CD14-positive monocyte (primary cell): ENCODE results near the gene APLF. TPM values are rescaled to one million over a fixed set of nuclear protein-coding genes. Genes with fewer than 3 reads are reported as not detected.
A peak's percentile ranks its signal among the peaks of the same experiment; 100 is the strongest.

ENCODE experiments used
- DNase-seq, 3 donors: peaks; one replicate each; pipeline ENCODE4 v3.0.0-alpha.2; 2011 to 2022
- H2AFZ ChIP-seq: 2 replicates; pipeline ENCODE4 v1.6.0; 2012; ENCODE audit warnings: mild to moderate bottlenecking, low read depth, low read length, inconsistent platforms; ENCODE audit not compliant: insufficient read depth, poor library complexity, severe bottlenecking
- H3K27ac ChIP-seq, 2 donors: 1 replicate in 1 of 2; 2 replicates in 1 of 2; pipeline ENCODE4 v1.5.1; 2012 to 2013; ENCODE audit warnings: low read length in 2 of 2, control low read depth in 1 of 2, inconsistent platforms in 1 of 2, low read depth in 1 of 2, mild to moderate bottlenecking in 1 of 2
- H3K27me3 ChIP-seq, 2 donors: one replicate each; pipeline versions ENCODE4 v1.6.0 to v1.6.1; 2011 to 2013; ENCODE audit warnings: low read length in 2 of 2; ENCODE audit not compliant: control insufficient read depth in 2 of 2, insufficient read depth in 2 of 2
- H3K36me3 ChIP-seq, 2 donors: replicated peaks in 1 of 2; 1 replicate in 1 of 2; 2 replicates in 1 of 2; pipeline versions ENCODE4 v1.5.1 to v1.6.1; 2012 to 2013; ENCODE audit warnings: low read length in 2 of 2, control low read depth in 1 of 2, inconsistent platforms in 1 of 2, mild to moderate bottlenecking in 1 of 2; ENCODE audit not compliant: insufficient read depth in 2 of 2, control insufficient read depth in 1 of 2
- H3K4me1 ChIP-seq, 2 donors: 1 replicate in 1 of 2; 2 replicates in 1 of 2; pipeline versions ENCODE4 v1.5.1 to v1.6.1; 2012 to 2013; ENCODE audit warnings: low read length in 2 of 2, control low read depth in 1 of 2, inconsistent platforms in 1 of 2, mild to moderate bottlenecking in 1 of 2, moderate library complexity in 1 of 2; ENCODE audit not compliant: insufficient read depth in 2 of 2, control insufficient read depth in 1 of 2
- H3K4me2 ChIP-seq: replicated peaks from 2 replicates; pipeline ENCODE3; 2012; ENCODE audit warnings: low read length, moderate library complexity, mild to moderate bottlenecking; ENCODE audit not compliant: poor library complexity, severe bottlenecking; ENCODE audit errors: extremely low read depth
- H3K4me3 ChIP-seq, 3 experiments: fragments of 200-600 bp in 1 of 3; sonication (generic) in 1 of 3; replicated peaks in 1 of 3; 1 replicate in 2 of 3; 2 replicates in 1 of 3; pipeline ENCODE4 v1.5.1; 2011 to 2013; ENCODE audit warnings: low read length in 3 of 3, mild to moderate bottlenecking in 3 of 3, control low read depth in 2 of 3, low read depth in 2 of 3, inconsistent platforms in 1 of 3, moderate library complexity in 1 of 3
- H3K79me2 ChIP-seq: 2 replicates; pipeline ENCODE4 v1.6.0; 2012; ENCODE audit warnings: mild to moderate bottlenecking, control low read depth, inconsistent platforms, low read length, moderate library complexity; ENCODE audit not compliant: insufficient read depth
- H3K9ac ChIP-seq: 2 replicates; pipeline ENCODE4 v1.6.0; 2017; ENCODE audit warnings: low read length, mild to moderate bottlenecking; ENCODE audit not compliant: insufficient read depth, poor library complexity, severe bottlenecking
- H3K9me3 ChIP-seq, 2 donors: replicated peaks in 1 of 2; 1 replicate in 1 of 2; 2 replicates in 1 of 2; pipeline versions ENCODE4 v1.5.1 to v1.6.1; 2012 to 2013; ENCODE audit warnings: low read length in 2 of 2, control low read depth in 1 of 2; ENCODE audit not compliant: control insufficient read depth in 1 of 2, insufficient read depth in 1 of 2
- H4K20me1 ChIP-seq: 2 replicates; pipeline ENCODE4 v1.6.0; 2012; ENCODE audit warnings: mild to moderate bottlenecking, low read length, control low read depth, moderate library complexity; ENCODE audit not compliant: insufficient read depth
- H3K27ac Mint-ChIP-seq, 7 donors: one replicate each; pipeline ENCODE4 v1.8.0; 2020; ENCODE audit warnings: mild to moderate bottlenecking in 7 of 7, mixed read lengths in 7 of 7, moderate library complexity in 6 of 7, inconsistent platforms in 2 of 7
- H3K27me3 Mint-ChIP-seq, 3 donors: one replicate each; pipeline ENCODE4 v1.8.0; 2021 to 2022; ENCODE audit warnings: low read depth in 3 of 3, mild to moderate bottlenecking in 3 of 3, mixed read lengths in 3 of 3, moderate library complexity in 3 of 3, inconsistent platforms in 1 of 3
- H3K36me3 Mint-ChIP-seq, 2 donors: one replicate each; pipeline ENCODE4 v1.8.0; 2020; ENCODE audit warnings: mixed read lengths in 2 of 2, inconsistent platforms in 1 of 2, mild to moderate bottlenecking in 1 of 2
- H3K4me1 Mint-ChIP-seq: one replicate; pipeline ENCODE4 v1.8.0; 2020; ENCODE audit warnings: mild to moderate bottlenecking, mixed read lengths
- H3K4me3 Mint-ChIP-seq, 2 donors: one replicate each; pipeline ENCODE4 v1.8.0; 2020; ENCODE audit warnings: mild to moderate bottlenecking in 2 of 2, mixed read lengths in 2 of 2, moderate library complexity in 1 of 2
- H3K9me3 Mint-ChIP-seq, 7 donors: one replicate each; pipeline ENCODE4 v1.8.0; 2020 to 2022; ENCODE audit warnings: mixed read lengths in 7 of 7, mild to moderate bottlenecking in 6 of 7, moderate library complexity in 6 of 7, inconsistent platforms in 2 of 7
- CTCF ChIP-seq: fragments of 200-600 bp; IDR thresholded peaks from one replicate; pipeline ENCODE4 v1.8.0; 2022; ENCODE audit warnings: antibody characterized with exemption, mild to moderate bottlenecking
- WGBS: methylation state at CpG from one replicate; pipeline ENCODE4 v1.1.5; 2013; ENCODE audit warnings: missing lambda C conversion rate; ENCODE audit not compliant: insufficient coverage; 5-methylcytosine and 5-hydroxymethylcytosine counted together
- intact Hi-C, 2 donors: fragments of 100-400 bp; cut with micrococcal nuclease; formaldehyde crosslinking; loops; one replicate each; pipeline versions ENCODE4 v1.15.0 to v1.15.1; 2023
- polyA plus RNA-seq, 3 donors: library from polyadenylated mRNA; depleted of rRNA in 1 of 3; unstranded in 2 of 3; stranded (reverse) in 1 of 3; fragments of 300-500 nt in 2 of 3; fragments of >200 nt in 1 of 3; fragmentation: Illumina TruSeq in 2 of 3; gene quantifications; 1 replicate in 2 of 3; 2 replicates in 1 of 3; pipeline ENCODE4 v1.2.3, GENCODE V29; 2012 to 2021

Gene APLF
- polyA plus RNA-seq, 3 donors, result 0.77 to 1.8 (median 1.2) TPM

GRCh38 chr2:68537011-68537410 lies 69.6 kb downstream of the APLF start:
- WGBS, result no CpG with 5 or more reads among the region's 4 CpGs
- Histone ChIP-seq H3K4me2 (peak overlapping the region; percentile 63), H3K4me1 (peaks cover 23 to 31% of the 10 kb centered on the region in 2 donors), H4K20me1 (no peaks in the 10 kb centered on the region), H2AFZ (no peak overlapping the region), H3K4me3 (peak overlapping the region in 1 of 3 experiments; percentile 55), H3K27ac (peak overlapping the region; percentile 58 to 76), H3K27me3 (no peaks in the 10 kb centered on the region), H3K79me2 (no peaks in the 10 kb centered on the region), H3K9me3 (no peaks in the 10 kb centered on the region), H3K9ac (no peak overlapping the region), H3K36me3 (no peaks in the 10 kb centered on the region)
- intact Hi-C loops, result no loop called here
- Mint-ChIP-seq H3K9me3 (peaks cover 0 to 3% (median 0%) of the 10 kb centered on the region in 7 donors), H3K27me3 (peaks cover 0 to 3% (median 0%) of the 10 kb centered on the region in 3 donors), H3K4me1 (peaks cover 28% of the 10 kb centered on the region), H3K27ac (peak overlapping the region; percentile 75 to 93 (median 90)), H3K4me3 (peak overlapping the region in 1 of 2 donors; percentile 80), H3K36me3 (peaks cover 1 to 2% of the 10 kb centered on the region in 2 donors)
- no peak for TF ChIP-seq CTCF
- DNase-seq, result peak in 2 of 3 donors; percentile 11 to 23

GRCh38 chr2:68537809-68538208 lies 70.4 kb downstream of the APLF start:
- Mint-ChIP-seq H3K4me3 (peak overlapping the region; percentile 51 to 80), H3K9me3 (peaks cover 0 to 4% (median 0%) of the 10 kb centered on the region in 7 donors), H3K4me1 (peaks cover 28% of the 10 kb centered on the region), H3K27me3 (peaks cover 0 to 3% (median 0%) of the 10 kb centered on the region in 3 donors), H3K27ac (peak overlapping the region; percentile 75 to 93 (median 90)), H3K36me3 (peaks cover 2 to 3% of the 10 kb centered on the region in 2 donors)
- Histone ChIP-seq H3K9ac (no peak overlapping the region), H3K4me1 (peaks cover 23 to 31% of the 10 kb centered on the region in 2 donors), H3K36me3 (no peaks in the 10 kb centered on the region), H3K4me3 (peak overlapping the region in 1 of 3 experiments; percentile 55), H4K20me1 (no peaks in the 10 kb centered on the region), H2AFZ (peak overlapping the region; percentile 27), H3K27ac (peak overlapping the region; percentile 58 to 76), H3K9me3 (no peaks in the 10 kb centered on the region), H3K79me2 (no peaks in the 10 kb centered on the region), H3K27me3 (no peaks in the 10 kb centered on the region), H3K4me2 (peak overlapping the region; percentile 63)
- TF ChIP-seq CTCF, result no peak
- DNase-seq, result peak; percentile 37 to 55 (median 40)
- intact Hi-C loops, result no loop called here
- WGBS, result 0% methylated on average over 1 of the region's 2 CpGs
